ENCODE measurements around the gene BCL2L2.

The BCL2L2 gene

DNA sequence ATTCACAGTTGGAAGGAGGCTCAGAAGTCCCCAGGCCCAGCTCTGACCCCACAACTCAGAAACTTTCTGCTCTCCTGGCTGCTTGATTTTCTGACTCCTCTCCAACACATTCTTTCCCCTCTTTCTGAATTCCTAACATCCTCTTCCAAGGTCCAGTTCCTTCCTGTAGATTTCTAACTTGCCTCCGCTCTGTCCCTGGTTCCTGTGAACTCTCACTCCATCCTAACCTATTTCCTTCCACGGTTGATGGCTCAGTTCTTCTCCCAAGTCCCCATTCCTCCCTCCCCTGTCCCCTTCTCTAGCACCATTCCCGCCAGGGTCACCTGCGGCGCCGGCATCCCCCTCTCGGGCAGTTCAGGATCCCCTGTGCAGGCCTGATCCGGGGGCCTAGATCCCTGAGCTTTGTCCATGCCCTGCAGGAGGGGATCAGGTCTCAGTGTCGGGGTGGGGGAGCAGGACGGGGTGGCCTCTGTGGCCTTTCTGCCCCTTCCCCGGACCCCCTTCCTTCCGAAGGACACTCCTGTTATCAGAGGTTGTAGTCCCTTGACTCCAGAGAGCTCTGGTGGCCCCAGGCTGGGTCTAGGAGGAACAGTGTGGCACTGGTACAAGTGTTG lies 52.0 kb downstream of the BCL2L2 start:
- no peak for DNase-seq

GRCh38 chr14:23359167-23359626 lies 52.6 kb downstream of the BCL2L2 start:
- no peak for DNase-seq

- no peak for DNase-seq
Measured at GRCh38 chr14:23359722-23360447, 53.3 kb downstream of the BCL2L2 start.

DNA sequence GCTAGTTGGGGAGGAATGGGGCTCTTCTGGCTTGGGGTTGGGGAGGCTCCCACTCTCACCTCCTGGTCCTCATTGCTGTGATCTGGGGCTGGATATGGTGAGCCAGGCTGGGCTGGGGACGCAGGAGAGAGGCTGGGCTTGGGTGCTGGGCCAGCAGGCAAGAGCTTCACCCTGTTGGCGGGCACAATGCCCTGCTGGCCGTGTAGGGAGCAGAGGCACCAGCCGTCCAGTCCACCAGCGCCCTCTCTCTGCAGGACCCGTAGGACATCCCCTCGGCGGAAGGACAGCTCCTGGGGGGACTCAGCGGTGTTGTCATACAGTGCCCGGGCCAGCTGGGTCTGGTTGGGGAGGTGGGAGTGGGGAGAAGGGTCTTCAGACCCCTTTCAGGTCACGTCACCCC lies 53.9 kb downstream of the BCL2L2 start:
- DNase-seq = no peak

DNA sequence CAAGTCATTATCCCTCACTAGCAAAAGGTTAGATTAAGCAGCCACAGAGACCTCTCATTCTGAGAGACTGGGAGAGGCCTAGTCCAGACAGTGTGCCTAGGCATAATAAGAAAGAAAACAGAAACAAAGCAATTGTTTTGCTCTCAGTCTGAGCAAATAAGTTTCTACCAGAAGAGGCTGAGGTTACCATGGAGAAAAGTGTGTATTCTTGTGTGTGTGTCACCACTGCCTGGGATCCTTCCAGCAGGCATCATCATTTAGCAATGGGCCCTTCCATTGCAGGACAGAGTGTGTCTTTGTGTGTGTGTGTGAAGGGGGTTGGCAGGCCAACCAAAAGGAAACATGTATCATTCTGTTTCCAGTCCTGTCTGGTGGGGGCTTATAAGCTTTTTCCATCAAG lies 54.7 kb downstream of the BCL2L2 start:
- DNase-seq = no peak

Measured in suppressor macrophage treated with lipopolysaccharide for 4 hours (primary cell).